Activated T-helper 2 cell treated with anti-CD3 and anti-CD28 coated beads, Interferon-gamma antibody, Interleukin-2, Interleukin-4, amounts not matched to agents 10 μg/mL and 5 μg/mL and 100 μg/mL, durations not matched to agents 14 hours and 24 hours and 36 hours (primary cell): ENCODE data around the gene SLC23A1. TPM values are rescaled to one million over a fixed set of nuclear protein-coding genes. Genes with fewer than 3 reads are reported as not detected.
"Not testable (repeated sequence)": the region's sequence is repeated elsewhere in the genome, so short reads cannot be mapped to it uniquely, and the experiment has no call there.

Experiments
- DNase-seq: peaks from one replicate; pipeline ENCODE4 v3.0.0; 2021; ENCODE audit warnings: low spot score
- H3K27ac Mint-ChIP-seq: one replicate; pipeline ENCODE4 v1.8.0; 2021; ENCODE audit warnings: mixed read lengths
- H3K27me3 Mint-ChIP-seq: one replicate; pipeline ENCODE4 v1.8.0; 2021; ENCODE audit warnings: low read depth, mixed read lengths
- H3K36me3 Mint-ChIP-seq: one replicate; pipeline ENCODE4 v1.8.0; 2021; ENCODE audit warnings: low read depth, mixed read lengths
- H3K4me1 Mint-ChIP-seq: one replicate; pipeline ENCODE4 v1.8.0; 2021; ENCODE audit warnings: low read depth, mixed read lengths
- H3K4me3 Mint-ChIP-seq: one replicate; pipeline ENCODE4 v1.8.0; 2021; ENCODE audit warnings: low read depth, mild to moderate bottlenecking, moderate library complexity, mixed read lengths
- H3K9me3 Mint-ChIP-seq: one replicate; pipeline ENCODE4 v1.8.0; 2021; ENCODE audit warnings: mixed read lengths
- intact Hi-C: fragments of 100-400 bp; cut with micrococcal nuclease; formaldehyde crosslinking; loops from one replicate; pipeline ENCODE4 v1.15.1; 2023
- total RNA-seq: library from RNA; stranded (reverse); gene quantifications from 2 replicates; pipeline ENCODE4 v1.2.3, GENCODE V29; 2022

The SLC23A1 gene
- total RNA-seq, 1 donor from 2014 or later = 4.2 TPM

DNA sequence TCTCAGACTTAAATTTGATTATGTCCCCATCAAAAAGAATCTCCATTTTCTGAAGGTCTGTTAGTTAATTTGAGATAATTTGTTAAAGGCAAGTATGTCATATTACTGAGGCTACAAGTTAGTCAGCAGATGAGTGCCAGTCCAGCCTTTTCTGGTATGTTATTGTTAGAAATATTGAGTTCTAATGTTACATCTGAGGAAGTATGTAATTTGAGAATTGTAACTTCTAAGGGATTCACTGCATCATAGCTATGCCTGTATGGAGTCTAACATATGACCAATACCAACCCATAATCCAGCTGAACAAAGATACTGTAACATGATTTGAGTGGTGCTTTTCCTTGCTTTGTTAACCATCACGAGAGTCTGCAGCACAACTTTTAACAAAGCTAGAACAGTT lies 13.9 kb downstream of the SLC23A1 start:
- DNase-seq = no peak

DNA sequence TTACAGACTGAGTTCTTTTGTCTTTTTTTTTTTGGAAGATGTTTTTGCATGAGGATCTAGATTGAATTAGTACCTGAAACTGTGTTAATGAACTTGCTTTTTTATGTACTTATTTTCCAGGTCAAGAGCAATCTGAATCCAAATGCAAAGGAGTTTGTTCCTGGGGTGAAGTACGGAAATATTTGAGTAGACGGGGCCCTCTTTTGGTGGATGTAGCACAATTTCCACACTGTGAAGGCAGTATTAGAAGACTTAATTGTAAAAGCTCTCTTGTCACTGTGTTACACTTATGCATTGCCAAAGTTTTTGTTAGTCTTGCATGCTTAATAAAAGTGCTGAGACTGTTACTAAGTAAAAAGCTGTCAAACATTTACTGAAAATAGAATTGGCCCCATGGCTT lies 14.5 kb downstream of the SLC23A1 start:
- Mint-ChIP-seq H3K27me3 (no peaks in the 10 kb centered on the region), H3K9me3 (no peaks in the 10 kb centered on the region), H3K4me3 (no peak overlapping the region), H3K36me3 (peaks cover 58% of the 10 kb centered on the region), H3K27ac (no peak overlapping the region), H3K4me1 (peaks cover 15% of the 10 kb centered on the region)
- intact Hi-C loops = no loop called here
- DNase-seq = no peak

More for the DNA sequence above, 13.9 kb downstream of the SLC23A1 start:
- Mint-ChIP-seq H3K4me1 (peaks cover 13% of the 10 kb centered on the region), H3K27me3 (no peaks in the 10 kb centered on the region), H3K4me3 (no peak overlapping the region), H3K27ac (no peak overlapping the region), H3K9me3 (no peaks in the 10 kb centered on the region), H3K36me3 (peaks cover 52% of the 10 kb centered on the region)
- intact Hi-C loops = no loop called here

DNA sequence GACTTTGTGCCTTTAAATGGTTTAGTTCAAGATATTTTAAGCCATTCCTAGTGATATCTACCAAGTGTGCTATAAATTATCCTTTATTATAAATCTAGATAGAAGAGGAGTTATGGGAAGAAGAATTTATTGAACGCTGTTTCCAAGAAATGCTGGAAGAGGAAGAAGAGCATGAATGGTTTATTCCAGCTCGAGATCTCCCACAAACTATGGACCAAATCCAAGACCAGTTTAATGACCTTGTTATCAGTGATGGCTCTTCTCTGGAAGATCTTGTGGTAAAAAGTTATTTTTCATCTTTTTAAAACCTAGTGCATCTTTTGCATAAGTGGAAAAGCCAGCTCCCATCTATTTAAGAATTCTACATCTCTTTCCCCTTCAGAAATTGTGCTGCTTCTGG lies 18.6 kb downstream of the SLC23A1 start:
- Mint-ChIP-seq H3K36me3 (peaks cover 59% of the 10 kb centered on the region), H3K27ac (no peak overlapping the region), H3K4me3 (no peak overlapping the region), H3K9me3 (no peaks in the 10 kb centered on the region), H3K4me1 (peaks cover 4% of the 10 kb centered on the region), H3K27me3 (no peaks in the 10 kb centered on the region)
- no peak for DNase-seq
- intact Hi-C loops = no loop called here

DNA sequence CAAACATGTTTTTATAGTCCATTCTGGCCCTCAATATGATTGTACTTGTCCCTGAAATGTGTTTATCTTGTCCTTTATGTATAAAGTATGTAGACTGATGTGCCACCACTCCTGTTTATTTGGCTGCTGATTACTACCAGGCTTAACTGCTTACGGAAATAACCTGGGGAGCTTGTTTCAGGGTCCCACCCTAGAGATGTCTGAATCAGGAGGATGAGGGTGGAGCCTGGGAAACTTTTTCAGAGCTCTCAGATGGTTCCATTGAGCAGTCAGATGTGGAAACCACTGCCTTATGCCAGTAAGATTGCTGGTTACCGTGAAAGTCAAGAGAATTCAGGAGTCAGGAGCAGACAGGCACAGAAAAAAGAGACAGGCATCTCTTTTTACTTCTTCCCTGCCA lies 19.2 kb downstream of the SLC23A1 start:
- Mint-ChIP-seq H3K4me1 (peaks cover 4% of the 10 kb centered on the region), H3K27ac (peak overlapping the region; percentile 46), H3K36me3 (peaks cover 55% of the 10 kb centered on the region), H3K9me3 (no peaks in the 10 kb centered on the region), H3K4me3 (no peak overlapping the region), H3K27me3 (no peaks in the 10 kb centered on the region)
- no peak for DNase-seq
- intact Hi-C loops = no loop called here

DNA sequence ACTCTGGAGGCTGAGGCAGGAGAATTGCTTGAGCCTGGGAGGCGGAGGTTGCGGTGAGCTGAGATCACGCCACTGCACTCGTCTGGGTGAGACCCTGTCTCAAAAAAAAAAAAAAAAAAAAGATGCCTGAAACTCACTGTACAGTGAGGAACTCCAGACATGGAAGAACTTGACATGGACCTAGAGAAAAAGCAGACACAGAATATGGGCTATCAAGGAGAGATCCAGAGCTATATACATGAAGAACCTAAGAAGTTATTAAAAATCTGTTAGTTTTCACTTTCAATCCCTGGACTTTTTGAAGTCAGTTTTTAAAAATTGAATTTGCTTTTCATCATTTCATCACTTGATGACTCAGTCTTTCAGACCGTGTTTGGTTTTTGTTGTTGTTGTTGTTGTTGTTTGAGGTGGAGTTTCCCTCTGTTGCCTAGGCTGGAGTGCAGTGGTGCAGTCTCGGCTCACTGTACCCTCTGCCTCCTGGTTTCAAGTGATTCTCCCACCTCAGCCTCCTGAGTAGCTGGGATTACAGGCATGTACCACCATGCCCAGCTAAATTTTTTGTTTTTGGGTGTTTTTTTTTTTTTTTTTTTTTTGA lies 21.2 kb downstream of the SLC23A1 start:
- intact Hi-C loops = no loop called here
- Mint-ChIP-seq H3K4me1 (peaks cover 4% of the 10 kb centered on the region), H3K36me3 (peaks cover 64% of the 10 kb centered on the region), H3K27ac (no peak overlapping the region), H3K9me3 (no peaks in the 10 kb centered on the region), H3K27me3 (no peaks in the 10 kb centered on the region), H3K4me3 (no peak overlapping the region)
- DNase-seq = no peak

DNA sequence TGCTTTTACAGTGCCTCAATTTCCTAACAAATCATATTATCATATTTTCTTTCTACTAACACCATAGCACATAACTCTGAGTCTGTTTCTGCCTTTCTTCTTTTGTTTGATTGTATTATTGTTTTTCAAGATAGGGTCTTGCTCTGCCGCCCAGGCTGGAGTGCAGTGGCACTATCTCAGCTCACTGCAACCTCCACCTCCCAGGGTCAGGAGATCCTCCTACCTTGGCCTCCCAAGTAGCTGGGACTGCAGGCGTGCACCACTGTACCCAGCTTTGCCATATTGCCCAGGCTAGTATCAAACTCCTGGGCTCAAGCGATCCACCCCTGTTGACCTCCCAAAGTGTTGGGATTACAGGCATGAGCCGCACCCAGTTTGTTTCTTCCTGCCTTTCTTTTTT lies 22.7 kb downstream of the SLC23A1 start:
- peaks cover 55% of the 10 kb centered on the region for H3K36me3 Mint-ChIP-seq
- H3K4me3 Mint-ChIP-seq = no peak overlapping the region
- intact Hi-C loops = no loop called here

DNA sequence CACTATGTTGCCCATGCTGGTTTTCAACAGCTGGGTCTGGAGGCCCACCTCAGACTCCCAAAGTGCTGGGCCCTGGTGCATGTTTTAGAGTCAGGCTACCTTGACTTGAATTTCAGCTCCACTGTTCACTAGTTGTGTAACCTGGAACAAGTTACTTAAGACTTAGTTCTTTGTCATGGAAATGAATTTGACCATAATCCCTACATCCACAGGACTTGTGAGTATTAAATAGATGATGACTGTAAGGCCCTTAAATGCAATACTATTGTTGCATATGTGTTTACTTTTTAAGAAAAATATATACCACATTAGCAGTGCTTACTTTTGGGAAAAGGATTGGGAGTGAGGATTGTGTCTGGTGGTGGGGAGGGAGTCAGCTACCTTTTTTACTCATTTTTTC lies 25.0 kb downstream of the SLC23A1 start:
- H3K4me3 Mint-ChIP-seq = no peak overlapping the region

More for the DNA sequence above, 22.7 kb downstream of the SLC23A1 start:
- Mint-ChIP-seq H3K9me3 (no peaks in the 10 kb centered on the region), H3K4me1 (peaks cover 5% of the 10 kb centered on the region), H3K27me3 (no peaks in the 10 kb centered on the region), H3K27ac (no peak overlapping the region)
- no peak for DNase-seq

DNA sequence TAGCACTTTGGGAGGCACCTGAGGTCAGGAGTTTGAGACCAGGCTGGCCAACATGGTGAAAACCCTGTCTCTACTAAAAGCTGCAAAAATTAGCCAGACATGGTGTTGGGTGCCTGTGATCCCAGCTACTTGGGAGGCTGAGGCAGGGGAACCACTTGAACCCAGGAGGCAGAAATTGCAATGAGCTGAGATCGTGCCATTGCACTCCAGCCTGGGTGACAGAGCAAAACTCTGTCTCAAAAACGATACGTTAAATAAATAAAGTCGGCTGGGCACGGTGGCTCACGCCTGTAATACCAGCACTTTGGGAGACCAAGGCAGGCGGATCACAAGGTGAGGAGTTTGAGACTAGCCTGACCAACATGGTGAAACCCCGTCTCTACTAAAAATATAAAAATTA lies 27.2 kb downstream of the SLC23A1 start:
- DNase-seq, H3K9me3 Mint-ChIP-seq, H3K4me1 Mint-ChIP-seq, H3K27me3 Mint-ChIP-seq, intact Hi-C loops, H3K4me3 Mint-ChIP-seq, H3K27ac Mint-ChIP-seq: not testable (repeated sequence)
- H3K36me3 Mint-ChIP-seq = peaks cover 52% of the 10 kb centered on the region

More for the DNA sequence above, 25.0 kb downstream of the SLC23A1 start:
- no peak for DNase-seq
- peaks cover 2% of the 10 kb centered on the region for H3K4me1 Mint-ChIP-seq
- no peaks in the 10 kb centered on the region for H3K27me3 Mint-ChIP-seq
- no peak overlapping the region for H3K27ac Mint-ChIP-seq
- intact Hi-C loops = no loop called here
- peaks cover 6% of the 10 kb centered on the region for H3K9me3 Mint-ChIP-seq
- peaks cover 53% of the 10 kb centered on the region for H3K36me3 Mint-ChIP-seq

DNA sequence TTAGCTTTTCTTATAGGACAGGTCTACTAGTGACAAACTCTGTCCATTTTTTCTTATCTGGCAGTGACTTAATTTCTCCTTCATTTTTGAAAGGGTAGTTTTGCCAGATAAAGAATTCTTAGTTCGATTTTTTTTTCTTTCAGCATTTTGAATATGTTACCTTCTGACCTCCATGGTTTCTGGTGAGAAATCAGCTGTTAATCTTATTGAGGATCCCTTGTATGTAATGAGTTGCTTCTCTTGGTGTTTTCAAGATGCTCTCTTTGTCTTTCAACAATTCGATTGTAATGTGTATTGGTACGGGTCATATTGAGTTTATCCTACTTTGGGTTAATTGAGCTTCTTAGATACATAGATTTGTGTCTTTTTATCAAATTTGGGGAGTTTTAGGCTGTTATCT lies 28.9 kb downstream of the SLC23A1 start:
- H3K36me3 Mint-ChIP-seq = peaks cover 45% of the 10 kb centered on the region
- H3K27me3 Mint-ChIP-seq = no peaks in the 10 kb centered on the region
- H3K27ac Mint-ChIP-seq = no peak overlapping the region
- peaks cover 3% of the 10 kb centered on the region for H3K4me1 Mint-ChIP-seq
- no peak overlapping the region for H3K4me3 Mint-ChIP-seq
- H3K9me3 Mint-ChIP-seq = peaks cover 6% of the 10 kb centered on the region
- intact Hi-C loops = no loop called here
- no peak for DNase-seq

DNA sequence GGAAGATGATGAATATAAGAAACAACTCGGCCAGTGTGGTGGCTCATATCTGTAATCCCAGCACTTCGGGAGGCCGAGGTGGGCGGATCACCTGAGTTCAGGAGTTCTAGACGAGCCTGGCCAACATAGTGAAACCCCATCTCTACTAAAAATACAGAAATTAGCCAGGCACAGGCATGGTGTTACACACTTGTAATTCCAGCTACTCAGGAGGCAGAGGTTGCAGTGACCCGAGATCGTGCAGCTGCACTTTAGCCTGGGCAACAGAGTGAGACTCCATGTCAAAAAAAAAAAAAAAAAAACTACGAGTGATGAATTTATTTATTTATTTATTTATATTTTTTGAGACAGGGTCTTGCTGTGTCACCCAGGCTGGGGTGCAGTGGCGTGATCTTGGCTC lies 35.2 kb downstream of the SLC23A1 start:
- H3K9me3 Mint-ChIP-seq, H3K27ac Mint-ChIP-seq, H3K27me3 Mint-ChIP-seq, DNase-seq, H3K4me3 Mint-ChIP-seq, intact Hi-C loops: not testable (repeated sequence)
- Mint-ChIP-seq H3K36me3 (peaks cover 39% of the 10 kb centered on the region), H3K4me1 (peaks cover 24% of the 10 kb centered on the region)

DNA sequence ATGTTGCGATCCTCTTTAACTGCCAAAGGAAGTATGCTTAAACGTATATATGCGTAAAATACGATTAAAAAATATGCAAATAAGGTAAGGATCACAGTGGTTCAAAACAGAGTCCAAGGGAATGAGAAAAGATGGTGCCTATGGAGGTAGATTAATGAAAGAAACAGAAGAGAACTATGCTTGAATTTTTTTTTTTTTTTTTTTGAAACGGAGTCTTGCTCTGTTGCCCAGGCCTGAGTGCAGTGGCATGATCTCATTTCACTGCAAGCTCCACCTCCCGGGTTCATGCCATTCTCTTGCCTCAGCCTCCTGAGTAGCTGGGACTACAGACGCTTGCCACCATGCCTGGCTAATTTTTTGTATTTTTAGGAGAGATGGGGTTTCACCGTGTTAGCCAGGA lies 37.7 kb downstream of the SLC23A1 start:
- peaks cover 30% of the 10 kb centered on the region for H3K36me3 Mint-ChIP-seq
- H3K27ac Mint-ChIP-seq, H3K4me3 Mint-ChIP-seq, H3K27me3 Mint-ChIP-seq, DNase-seq, H3K9me3 Mint-ChIP-seq, intact Hi-C loops: not testable (repeated sequence)
- H3K4me1 Mint-ChIP-seq = peaks cover 32% of the 10 kb centered on the region

DNA sequence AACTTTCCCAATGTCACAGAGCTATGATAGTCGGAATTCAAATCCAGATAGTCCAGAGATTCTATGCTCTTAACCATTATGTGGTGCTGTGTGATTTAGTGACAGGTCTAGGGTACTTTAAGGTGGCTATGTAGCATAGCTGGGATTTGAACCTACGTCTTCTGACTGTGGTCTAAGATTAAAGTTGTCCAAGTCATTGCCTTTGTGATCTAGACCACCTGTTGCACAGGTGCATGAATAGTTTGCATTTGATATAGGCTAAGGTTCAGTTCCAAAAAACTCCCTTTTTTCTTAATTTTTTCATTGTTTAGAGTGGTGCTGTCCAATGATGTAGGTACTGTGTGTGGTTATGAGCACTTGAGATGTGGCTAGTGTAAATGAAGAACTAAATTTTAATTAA lies 38.9 kb downstream of the SLC23A1 start:
- Mint-ChIP-seq H3K4me1 (peaks cover 32% of the 10 kb centered on the region), H3K9me3 (no peaks in the 10 kb centered on the region), H3K27me3 (no peaks in the 10 kb centered on the region), H3K4me3 (peak overlapping the region; percentile 13), H3K36me3 (peaks cover 30% of the 10 kb centered on the region), H3K27ac (no peak overlapping the region)
- no peak for DNase-seq
- intact Hi-C loops = no loop called here

DNA sequence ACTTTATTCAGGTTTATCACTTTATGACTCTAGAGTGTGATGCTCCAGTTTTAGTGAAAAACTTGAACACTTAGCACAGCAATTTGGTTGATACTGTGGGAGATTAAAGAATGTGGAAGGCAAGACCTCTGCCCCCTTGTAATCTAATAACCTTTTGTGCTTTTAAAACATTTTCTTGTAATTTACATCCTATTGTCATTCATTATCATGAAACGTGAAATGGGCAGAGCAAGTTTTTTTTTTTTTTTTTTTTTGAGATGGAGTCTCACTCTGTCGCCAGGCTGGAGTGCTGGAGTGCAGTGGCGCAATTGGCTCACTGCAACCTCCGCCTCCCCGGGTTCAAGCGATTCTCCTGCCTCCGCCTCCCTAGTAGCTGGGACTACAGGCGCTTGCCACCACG lies 39.6 kb downstream of the SLC23A1 start:
- Mint-ChIP-seq H3K4me1 (peaks cover 29% of the 10 kb centered on the region), H3K27ac (peak overlapping the region; percentile 98), H3K4me3 (peak overlapping the region; percentile 93), H3K36me3 (peaks cover 25% of the 10 kb centered on the region), H3K27me3 (no peaks in the 10 kb centered on the region), H3K9me3 (no peaks in the 10 kb centered on the region)
- DNase-seq = no peak
- intact Hi-C loops = no loop called here

DNA sequence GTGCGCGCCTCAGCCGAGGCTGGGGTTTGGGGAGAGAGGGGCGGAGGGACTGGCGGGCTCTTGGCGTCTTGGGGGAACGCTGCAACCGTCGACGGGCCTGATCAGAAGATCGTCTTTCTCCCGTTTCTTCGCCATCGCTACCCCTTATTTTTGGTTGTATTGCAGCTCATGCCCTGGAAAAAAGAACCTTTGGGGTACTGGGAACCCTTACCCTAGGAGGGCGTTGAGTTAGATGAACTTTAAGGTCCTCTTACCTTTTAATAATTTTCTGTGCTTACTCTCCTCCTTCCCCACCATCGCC lies 40.7 kb downstream of the SLC23A1 start:
- no peaks in the 10 kb centered on the region for H3K9me3 Mint-ChIP-seq
- DNase-seq = no peak
- intact Hi-C loops = loop anchor here (1.0 kb wide), 1 partner anchor 48 kb away; no protein-coding TSS in a partner anchor
- H3K27me3 Mint-ChIP-seq = no peaks in the 10 kb centered on the region
- peak overlapping the region; percentile 93 for H3K4me3 Mint-ChIP-seq
- H3K27ac Mint-ChIP-seq = peak overlapping the region; percentile 98
- H3K4me1 Mint-ChIP-seq = peaks cover 27% of the 10 kb centered on the region
- H3K36me3 Mint-ChIP-seq = peaks cover 24% of the 10 kb centered on the region
